NCI-H446 treated with DMSO at 0.1 percent for 48 hours (cell line): ENCODE data around the gene CLDN11.

ENCODE experiments used
- DNase-seq: peaks from one replicate; lab custom pipeline; 2025; lab: John Stamatoyannopoulos, UW

Gene CLDN11

GRCh38 chr3:170428095-170428494, 9.4 kb downstream of the CLDN11 start:
- DNase-seq = no peak

GRCh38 chr3:170429050-170429449, 10.4 kb downstream of the CLDN11 start:
- no peak for DNase-seq

GRCh38 chr3:170431054-170431453, 12.4 kb downstream of the CLDN11 start:
- no peak for DNase-seq

GRCh38 chr3:170432416-170432815, 13.7 kb downstream of the CLDN11 start:
- DNase-seq = no peak

- no peak for DNase-seq
These were observed 18.0 kb downstream of the CLDN11 start for GRCh38 chr3:170436697-170437096.

GRCh38 chr3:170437176-170437575, 18.5 kb downstream of the CLDN11 start:
- no peak for DNase-seq

- DNase-seq = no peak
These were observed 19.2 kb downstream of the CLDN11 start for GRCh38 chr3:170437696-170438407.

- no peak for DNase-seq
These were observed 20.2 kb downstream of the CLDN11 start for GRCh38 chr3:170438836-170439235.

- no peak for DNase-seq
These were observed 21.7 kb downstream of the CLDN11 start for GRCh38 chr3:170440344-170440743.

- DNase-seq = no peak
These were observed 22.7 kb downstream of the CLDN11 start for GRCh38 chr3:170441412-170441811.

GRCh38 chr3:170442947-170443346, 24.3 kb downstream of the CLDN11 start:
- no peak for DNase-seq

- no peak for DNase-seq
These were observed 24.8 kb downstream of the CLDN11 start for GRCh38 chr3:170443457-170443856.

GRCh38 chr3:170448584-170448983, 29.9 kb downstream of the CLDN11 start:
- DNase-seq = no peak

GRCh38 chr3:170450039-170450438, 31.4 kb downstream of the CLDN11 start:
- no peak for DNase-seq

GRCh38 chr3:170454509-170454908, 35.8 kb downstream of the CLDN11 start:
- no peak for DNase-seq

GRCh38 chr3:170458285-170458684, 39.6 kb downstream of the CLDN11 start:
- no peak for DNase-seq

GRCh38 chr3:170463011-170463410, 44.3 kb downstream of the CLDN11 start:
- DNase-seq = no peak

GRCh38 chr3:170465955-170466354, 47.3 kb downstream of the CLDN11 start:
- DNase-seq = no peak

GRCh38 chr3:170467007-170467406, 48.3 kb downstream of the CLDN11 start:
- DNase-seq = no peak

- DNase-seq = no peak
These were observed 49.0 kb downstream of the CLDN11 start for GRCh38 chr3:170467571-170468147.

- DNase-seq = peak; percentile 83
These were observed 50.7 kb downstream of the CLDN11 start for GRCh38 chr3:170469151-170470062.

- DNase-seq = peak; percentile 76
These were observed 51.7 kb downstream of the CLDN11 start for GRCh38 chr3:170470063-170471016.
